HG02623 (cell line): ENCODE measurements around the gene ZNF296.

ENCODE experiments used
- ATAC-seq: cut with Tn5 transposase; IDR thresholded peaks from one replicate; pipeline ENCODE4 v1.9.1; 2021; ENCODE audit warnings: moderate library complexity; ENCODE audit not compliant: unreplicated experiment

ZNF296 gene

DNA sequence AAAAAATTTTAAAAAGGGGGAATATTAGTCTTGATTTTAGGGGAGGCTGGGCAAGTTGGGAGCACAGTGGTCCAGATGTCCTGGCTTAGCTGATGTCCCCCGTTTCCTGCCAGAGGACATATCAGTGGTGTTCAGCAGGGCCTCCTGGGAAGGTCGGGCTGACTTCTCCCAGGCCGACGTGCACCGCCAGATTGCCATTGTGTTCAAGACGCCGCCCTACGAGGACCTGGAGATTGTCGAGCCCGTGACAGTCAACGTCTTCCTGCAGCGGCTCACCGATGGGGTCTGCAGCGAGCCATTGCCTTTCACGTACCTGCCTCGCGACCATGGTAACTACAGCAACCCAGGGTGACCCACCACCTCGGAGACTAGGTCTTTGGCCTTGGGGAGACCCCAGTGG lies 43.9 kb downstream of the ZNF296 start:
- no peak for ATAC-seq

DNA sequence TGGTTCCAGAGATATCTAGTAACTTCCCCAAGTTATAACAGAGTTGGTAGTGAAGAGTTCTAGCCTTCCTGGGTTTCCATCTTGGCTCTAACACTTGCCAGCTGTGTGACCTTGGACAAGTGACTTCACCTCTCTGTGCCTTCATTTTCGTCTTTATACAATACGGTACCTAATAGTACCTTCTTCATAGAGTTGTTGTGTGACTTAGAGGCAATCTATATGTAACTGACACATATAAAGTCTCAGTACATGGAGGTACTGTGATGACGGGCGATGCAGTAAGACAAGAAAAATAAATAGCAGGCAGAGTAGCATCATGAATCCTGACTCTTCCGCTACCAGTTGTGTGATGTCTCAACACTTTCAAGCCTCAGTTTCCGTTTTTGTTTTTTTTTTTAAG lies 45.5 kb downstream of the ZNF296 start:
- ATAC-seq, result no peak

DNA sequence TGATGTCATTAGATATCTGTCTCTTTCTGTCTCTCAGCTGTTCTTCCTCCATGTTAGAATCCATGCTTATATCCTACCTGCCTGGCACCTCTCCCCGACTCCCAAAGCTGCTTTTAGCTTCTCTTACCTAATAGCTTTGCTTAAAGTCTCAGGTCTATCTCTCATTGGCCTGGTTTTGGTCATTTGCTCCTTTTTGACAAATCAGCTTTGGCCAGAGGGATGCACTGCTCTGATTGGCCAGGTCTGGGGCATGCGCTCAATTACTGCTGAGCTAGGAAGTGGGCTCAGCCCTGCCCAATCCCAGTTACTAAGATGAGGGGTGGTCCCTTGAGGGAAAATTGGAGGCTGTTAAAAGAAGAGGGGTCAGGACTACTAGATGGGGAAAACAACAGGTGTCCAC lies 48.9 kb downstream of the ZNF296 start:
- no peak for ATAC-seq

DNA sequence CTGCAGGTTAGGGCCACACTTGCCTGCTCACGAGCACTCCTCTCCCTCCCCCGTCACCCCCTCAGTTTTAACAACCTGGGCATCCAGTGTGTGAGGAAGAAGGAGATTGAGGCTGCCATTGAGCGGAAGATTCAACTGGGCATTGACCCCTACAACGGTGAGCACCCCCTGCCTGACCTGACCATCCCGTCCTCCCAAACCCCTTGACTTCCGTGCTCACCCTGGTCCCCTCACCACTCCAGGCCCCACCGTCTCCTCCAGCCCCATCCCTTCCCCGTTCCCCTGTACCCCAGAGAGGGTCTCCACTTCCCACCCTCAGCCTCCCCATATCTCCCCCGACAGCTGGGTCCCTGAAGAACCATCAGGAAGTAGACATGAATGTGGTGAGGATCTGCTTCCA lies 51.0 kb downstream of the ZNF296 start:
- ATAC-seq, result no peak

DNA sequence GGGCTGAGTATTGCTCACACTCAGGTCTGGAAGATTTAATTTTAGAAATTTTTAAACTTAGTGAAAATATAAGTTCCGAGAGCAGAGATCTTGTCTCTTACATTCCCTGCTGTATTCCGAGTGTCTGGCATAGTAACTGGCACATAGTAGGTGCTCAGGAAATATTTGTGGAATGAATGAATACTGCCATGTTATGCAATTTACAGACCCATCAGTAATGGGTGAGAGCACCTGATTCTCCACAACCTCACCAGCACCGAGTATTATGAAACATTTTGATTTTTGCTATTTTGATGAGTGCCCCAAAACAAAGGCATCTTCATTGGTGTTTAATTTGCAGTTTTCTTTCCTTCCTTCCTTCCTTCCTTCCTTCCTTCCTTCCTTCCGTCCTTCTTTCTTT lies 53.2 kb downstream of the ZNF296 start:
- no peak for ATAC-seq

DNA sequence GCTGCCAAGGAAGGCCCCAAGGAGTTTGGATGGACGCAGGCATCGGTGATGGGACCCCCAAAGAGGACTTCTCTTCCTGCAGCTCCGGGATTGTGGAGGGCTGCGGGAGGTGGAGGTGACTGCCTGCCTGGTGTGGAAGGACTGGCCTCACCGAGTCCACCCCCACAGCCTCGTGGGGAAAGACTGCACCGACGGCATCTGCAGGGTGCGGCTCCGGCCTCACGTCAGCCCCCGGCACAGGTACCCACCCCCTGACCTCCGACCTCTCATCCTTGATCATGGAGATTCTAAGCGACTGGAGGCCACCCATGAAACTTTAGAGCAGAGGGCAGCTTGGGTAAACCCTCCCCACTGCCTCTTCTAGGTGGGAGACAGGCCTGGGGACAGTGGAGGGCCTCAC lies 54.3 kb downstream of the ZNF296 start:
- ATAC-seq, result no peak
